Breast epithelium (tissue), 4 donors: ENCODE measurements around the gene RASA3. TPM values are rescaled to one million over a fixed set of nuclear protein-coding genes. Genes with fewer than 3 reads are reported as not detected.
A peak's percentile ranks its signal among the peaks of the same experiment; 100 is the strongest.

Source experiments
- DNase-seq, 2 donors: peaks; one replicate each; pipeline ENCODE4 v3.0.0-alpha.2; 2019; ENCODE audit warnings: low spot score in 2 of 2
- H3K27ac ChIP-seq, 2 donors: fragments of 200-600 bp; sonication (generic) in 1 of 2; one replicate each; pipeline ENCODE4 v1.5.1; 2016 to 2019; ENCODE audit warnings: mild to moderate bottlenecking in 1 of 2
- H3K27me3 ChIP-seq, 2 donors: fragments of 200-600 bp; sonication (generic) in 1 of 2; one replicate each; pipeline versions ENCODE4 v1.5.1 to v1.6.0; 2017 to 2019; ENCODE audit warnings: control low read depth in 1 of 2, mild to moderate bottlenecking in 1 of 2
- H3K36me3 ChIP-seq: fragments of 200-600 bp; one replicate; pipeline ENCODE4 v1.5.1; 2019
- H3K4me1 ChIP-seq, 2 donors: fragments of 200-600 bp; sonication (generic); one replicate each; pipeline ENCODE4 v1.5.1; 2016 to 2019; ENCODE audit warnings: control low read depth in 1 of 2
- H3K4me3 ChIP-seq, 3 donors: fragments of 200-600 bp; sonication (generic); 1 replicate in 2 of 3; 2 replicates in 1 of 3; pipeline ENCODE4 v1.5.1; 2016 to 2019; ENCODE audit warnings: mild to moderate bottlenecking in 3 of 3, moderate library complexity in 2 of 3
- H3K9me3 ChIP-seq, 2 donors: fragments of 200-600 bp; sonication (generic) in 1 of 2; one replicate each; pipeline ENCODE4 v1.5.1; 2016 to 2019; ENCODE audit warnings: control low read depth in 1 of 2
- CTCF ChIP-seq, 3 donors: fragments of 450-650 bp; IDR thresholded peaks; one replicate each; pipeline ENCODE4 v1.5.1; 2016 to 2017; ENCODE audit warnings: antibody characterized with exemption in 3 of 3, mild to moderate bottlenecking in 3 of 3, moderate library complexity in 3 of 3
- POLR2A ChIP-seq: fragments of 450-650 bp; IDR thresholded peaks from one replicate; pipeline ENCODE4 v1.6.1; 2016; ENCODE audit warnings: antibody characterized with exemption, mild to moderate bottlenecking, moderate library complexity
- POLR2AphosphoS5 ChIP-seq, 3 donors: sonication (generic); formaldehyde crosslinking; IDR thresholded peaks; one replicate each; pipeline ENCODE4 v1.6.1; 2017; ENCODE audit warnings: antibody characterized with exemption in 3 of 3
- intact Hi-C: fragments of 100-400 bp; cut with DNase I; formaldehyde crosslinking; loops from one replicate; pipeline ENCODE4 v1.15.1; 2023; ENCODE audit warnings: low total_unique reads
- total RNA-seq, 3 donors: library from RNA; depleted of rRNA; stranded (reverse); fragments of >200 nt; gene quantifications; one replicate each; pipeline ENCODE4 v1.1.0, GENCODE V29; 2016

Gene RASA3
- total RNA-seq, 3 donors from 2014 or later = 14.2 to 54.9 (median 31.5) TPM

DNA sequence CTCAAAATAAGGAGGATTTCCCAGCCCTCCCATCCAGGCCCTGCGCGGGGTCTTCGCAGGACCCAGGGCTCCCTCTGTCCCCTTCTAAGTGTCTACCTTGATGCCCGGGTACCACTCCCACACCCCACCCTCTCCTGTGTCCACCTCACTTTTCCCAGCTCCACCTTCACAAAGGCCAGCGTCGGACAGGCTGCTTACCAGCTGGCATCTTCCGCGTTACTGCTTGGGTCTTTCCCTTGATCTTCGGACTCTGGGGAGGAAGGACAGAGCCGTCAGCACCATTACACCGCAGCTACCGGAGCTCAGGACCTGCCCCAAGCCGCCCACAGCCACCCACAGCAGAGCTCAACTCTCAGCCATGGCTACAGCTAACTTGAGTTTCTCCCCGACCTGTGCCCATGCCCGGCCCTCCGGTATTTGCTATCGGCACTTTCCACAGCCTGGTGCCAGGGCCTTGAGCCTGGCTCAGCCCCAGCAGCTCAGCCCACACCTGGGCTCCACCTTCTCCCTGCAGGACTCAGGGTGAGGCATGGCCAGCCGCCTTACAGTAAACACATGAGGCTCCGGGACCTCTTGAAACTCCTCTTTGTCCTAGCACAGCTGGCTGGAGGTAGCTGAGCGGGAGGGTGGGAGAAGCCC is 162.3 kb downstream of the RASA3 start:
- Histone ChIP-seq H3K36me3 (no peaks in the 10 kb centered on the region), H3K9me3 (no peaks in the 10 kb centered on the region), H3K4me1 (peaks cover 5 to 12% of the 10 kb centered on the region in 2 donors), H3K27ac (peak overlapping the region; percentile 91 to 95), H3K4me3 (peak overlapping the region in 2 of 3 donors; percentile 38 to 57), H3K27me3 (no peaks in the 10 kb centered on the region)
- TF ChIP-seq POLR2AphosphoS5 (IDR thresholded peaks at IDR 0.05) (no peak), CTCF (IDR thresholded peaks at IDR 0.05) (peak in 1 of 3 donors; percentile 4)
- intact Hi-C loops = no loop called here
- peak; percentile 84 to 85 for DNase-seq

DNA sequence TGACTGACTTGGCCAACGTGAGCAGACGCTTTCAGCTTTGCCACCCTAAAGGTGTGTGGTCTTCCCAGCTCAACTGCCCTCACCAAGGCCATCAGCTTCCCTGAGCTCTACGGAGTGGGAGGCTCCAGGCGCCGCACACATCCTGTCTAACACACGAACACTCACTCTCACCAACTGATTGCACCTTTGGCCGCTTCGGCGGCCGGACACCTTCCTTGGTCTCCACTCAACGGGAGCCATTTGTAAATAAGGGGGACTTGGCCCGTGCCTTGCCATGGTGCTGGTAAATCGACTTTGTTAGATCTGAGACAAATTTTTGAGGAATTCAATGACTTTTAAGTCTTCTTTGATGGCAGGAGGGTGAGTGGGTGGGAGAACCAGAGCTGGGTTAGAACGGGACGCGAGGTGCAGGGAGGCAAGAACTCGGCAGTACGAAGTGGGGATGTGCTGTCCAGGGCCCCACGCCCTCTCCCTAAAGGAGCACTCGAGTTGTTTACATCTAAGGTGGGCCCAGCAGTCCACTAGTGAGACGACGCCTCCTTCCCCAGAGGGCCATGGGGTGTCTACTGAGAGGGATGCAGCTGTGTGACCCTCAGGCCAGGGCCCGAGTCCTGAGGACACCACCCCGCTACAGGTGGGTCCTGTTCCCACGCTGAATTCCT is 163.0 kb downstream of the RASA3 start:
- Histone ChIP-seq H3K36me3 (no peaks in the 10 kb centered on the region), H3K4me3 (peak overlapping the region in 2 of 3 donors; percentile 38 to 57), H3K9me3 (no peaks in the 10 kb centered on the region), H3K4me1 (peaks cover 5 to 12% of the 10 kb centered on the region in 2 donors), H3K27ac (peak overlapping the region; percentile 91 to 95), H3K27me3 (no peaks in the 10 kb centered on the region)
- no peak for DNase-seq
- TF ChIP-seq POLR2AphosphoS5 (IDR thresholded peaks at IDR 0.05) = no peak
- no peak for TF ChIP-seq POLR2A
- TF ChIP-seq CTCF (IDR thresholded peaks at IDR 0.05) = no peak
- intact Hi-C loops = no loop called here

- Histone ChIP-seq H3K27ac (no peak overlapping the region), H3K9me3 (no peaks in the 10 kb centered on the region), H3K4me1 (peaks cover 5 to 12% of the 10 kb centered on the region in 2 donors), H3K36me3 (no peaks in the 10 kb centered on the region), H3K4me3 (no peak overlapping the region), H3K27me3 (no peaks in the 10 kb centered on the region)
- DNase-seq = no peak
- TF ChIP-seq POLR2AphosphoS5 (IDR thresholded peaks at IDR 0.05) (no peak), POLR2A (no peak), CTCF (IDR thresholded peaks at IDR 0.05) (no peak)
- intact Hi-C loops = no loop called here
Measured at GRCh38 chr13:113968463-113969310, 163.7 kb downstream of the RASA3 start.

DNA sequence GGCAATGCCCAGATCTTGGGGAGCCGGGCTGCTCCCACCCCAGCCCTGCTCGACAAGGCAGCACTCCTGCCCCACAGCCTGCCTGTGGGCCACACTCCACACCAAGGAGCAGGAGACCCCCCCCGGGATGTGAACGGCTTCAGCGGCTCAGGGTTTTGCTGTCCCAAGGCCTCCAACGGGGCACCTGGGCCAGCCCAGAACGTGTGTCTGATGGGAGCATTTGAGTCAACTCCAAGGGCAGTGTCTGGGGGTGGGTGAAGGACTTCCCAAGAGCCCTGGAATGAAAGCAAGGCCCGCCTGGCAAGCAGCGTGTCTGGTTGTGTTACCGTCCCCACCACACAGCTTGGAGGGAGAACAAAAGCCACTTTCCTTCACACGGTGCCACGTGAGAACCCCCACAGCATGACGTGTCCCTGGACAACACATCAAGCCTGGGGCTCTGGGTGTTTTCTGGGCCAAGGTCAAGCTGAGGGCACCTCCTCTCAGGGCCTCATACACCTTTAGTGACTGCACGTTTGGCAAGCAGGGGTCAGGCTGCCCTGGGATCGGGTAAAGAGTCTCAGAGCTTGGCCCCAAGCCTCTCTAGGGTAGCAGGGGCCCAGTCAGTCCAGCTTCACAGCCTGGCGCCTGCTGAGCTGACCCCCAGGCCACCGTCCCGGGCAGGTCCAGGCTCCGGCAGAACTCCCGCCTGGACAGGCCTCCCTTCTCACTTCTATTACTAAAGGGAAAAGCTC is 164.5 kb downstream of the RASA3 start:
- peaks cover 5 to 12% of the 10 kb centered on the region in 2 donors for H3K4me1 ChIP-seq
- no peak for DNase-seq
- H3K4me3 ChIP-seq = no peak overlapping the region
- intact Hi-C loops = no loop called here
- H3K9me3 ChIP-seq = no peaks in the 10 kb centered on the region
- no peaks in the 10 kb centered on the region for H3K27me3 ChIP-seq
- H3K27ac ChIP-seq = no peak overlapping the region
- H3K36me3 ChIP-seq = no peaks in the 10 kb centered on the region
- no peak for TF ChIP-seq POLR2AphosphoS5 (IDR thresholded peaks at IDR 0.05)
- TF ChIP-seq CTCF (IDR thresholded peaks at IDR 0.05) = no peak
- TF ChIP-seq POLR2A = no peak
